Stomach (tissue), 4 donors: Measurements from ENCODE around the gene ST6GALNAC6.

Experiments used
- POLR2A ChIP-seq, 4 donors: fragments of 450-650 bp; IDR thresholded peaks; one replicate each; pipeline ENCODE4 v1.6.1; 2016; ENCODE audit warnings: antibody characterized with exemption in 4 of 4, control low read depth in 2 of 4, mild to moderate bottlenecking in 1 of 4, moderate library complexity in 1 of 4
- TF ChIP-seq, protein P1 (sequence below), 7 experiments: fragments of 450-650 bp in 4 of 7; fragments of 200-600 bp in 3 of 7; sonication (generic) in 3 of 7; IDR thresholded peaks; one replicate each; pipeline ENCODE4 v1.5.1; 2016 to 2019; ENCODE audit warnings: antibody characterized with exemption in 7 of 7, control low read depth in 2 of 7, mild to moderate bottlenecking in 1 of 7

DNA sequence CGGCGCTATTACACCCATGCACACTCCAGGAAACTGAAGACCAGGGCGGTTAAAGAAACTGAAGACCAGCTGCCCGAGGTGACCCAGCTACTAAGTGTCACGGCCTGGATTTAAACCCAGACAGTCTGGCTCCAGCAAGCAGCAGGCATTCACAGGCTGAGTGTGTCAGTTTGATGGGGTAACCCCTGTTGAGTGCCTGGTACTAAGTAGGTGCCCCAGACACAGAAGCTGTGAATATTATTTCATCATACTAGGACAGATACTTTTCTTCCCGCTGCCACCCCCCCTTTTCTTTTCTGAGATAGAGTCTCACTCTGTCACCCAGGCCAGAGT lies 52.3 kb downstream of the ST6GALNAC6 start:
- TF ChIP-seq, protein P1, sequence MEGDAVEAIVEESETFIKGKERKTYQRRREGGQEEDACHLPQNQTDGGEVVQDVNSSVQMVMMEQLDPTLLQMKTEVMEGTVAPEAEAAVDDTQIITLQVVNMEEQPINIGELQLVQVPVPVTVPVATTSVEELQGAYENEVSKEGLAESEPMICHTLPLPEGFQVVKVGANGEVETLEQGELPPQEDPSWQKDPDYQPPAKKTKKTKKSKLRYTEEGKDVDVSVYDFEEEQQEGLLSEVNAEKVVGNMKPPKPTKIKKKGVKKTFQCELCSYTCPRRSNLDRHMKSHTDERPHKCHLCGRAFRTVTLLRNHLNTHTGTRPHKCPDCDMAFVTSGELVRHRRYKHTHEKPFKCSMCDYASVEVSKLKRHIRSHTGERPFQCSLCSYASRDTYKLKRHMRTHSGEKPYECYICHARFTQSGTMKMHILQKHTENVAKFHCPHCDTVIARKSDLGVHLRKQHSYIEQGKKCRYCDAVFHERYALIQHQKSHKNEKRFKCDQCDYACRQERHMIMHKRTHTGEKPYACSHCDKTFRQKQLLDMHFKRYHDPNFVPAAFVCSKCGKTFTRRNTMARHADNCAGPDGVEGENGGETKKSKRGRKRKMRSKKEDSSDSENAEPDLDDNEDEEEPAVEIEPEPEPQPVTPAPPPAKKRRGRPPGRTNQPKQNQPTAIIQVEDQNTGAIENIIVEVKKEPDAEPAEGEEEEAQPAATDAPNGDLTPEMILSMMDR (IDR thresholded peaks at IDR 0.05): no peak
- TF ChIP-seq POLR2A (IDR thresholded peaks at IDR 0.05): no peak
